ENCODE results near the gene CISD1. TPM values are rescaled to one million over a fixed set of nuclear protein-coding genes. Genes with fewer than 3 reads are reported as not detected.

The CISD1 gene
- total RNA-seq, 2 donors from 2014 or later, result 10.3 to 16.9 TPM

DNA sequence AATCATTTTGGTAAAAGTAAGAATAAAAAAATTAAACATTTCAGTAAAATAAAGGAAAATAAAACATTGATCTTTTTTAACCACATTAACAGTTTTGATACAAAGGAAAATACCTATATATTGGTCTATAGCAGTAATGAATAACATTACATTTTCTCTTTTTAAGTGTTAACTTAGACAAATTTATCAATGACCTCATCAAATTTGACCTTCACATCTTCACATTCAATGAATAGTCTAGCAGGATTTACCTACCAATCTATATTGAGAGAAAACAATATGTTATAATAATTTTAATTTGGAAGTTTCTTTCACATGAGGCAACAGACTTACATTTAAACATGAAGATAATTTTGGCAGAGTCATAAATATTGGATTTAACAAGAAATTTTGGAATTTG is 47.9 kb downstream of the CISD1 start:
- Histone ChIP-seq H3K4me1 (replicated peaks) (no peaks in the 10 kb centered on the region), H3K27me3 (replicated peaks; ENCODE audit: insufficient read depth) (no peaks in the 10 kb centered on the region), H3K4me3 (no peak overlapping the region), H3K36me3 (no peaks in the 10 kb centered on the region), H3K27ac (no peak overlapping the region), H3K9me3 (no peaks in the 10 kb centered on the region)
- no peak for TF ChIP-seq POLR2AphosphoS5 (IDR thresholded peaks at IDR 0.05)
- no peak for TF ChIP-seq POLR2A (IDR thresholded peaks at IDR 0.05)
- TF ChIP-seq, protein P1, sequence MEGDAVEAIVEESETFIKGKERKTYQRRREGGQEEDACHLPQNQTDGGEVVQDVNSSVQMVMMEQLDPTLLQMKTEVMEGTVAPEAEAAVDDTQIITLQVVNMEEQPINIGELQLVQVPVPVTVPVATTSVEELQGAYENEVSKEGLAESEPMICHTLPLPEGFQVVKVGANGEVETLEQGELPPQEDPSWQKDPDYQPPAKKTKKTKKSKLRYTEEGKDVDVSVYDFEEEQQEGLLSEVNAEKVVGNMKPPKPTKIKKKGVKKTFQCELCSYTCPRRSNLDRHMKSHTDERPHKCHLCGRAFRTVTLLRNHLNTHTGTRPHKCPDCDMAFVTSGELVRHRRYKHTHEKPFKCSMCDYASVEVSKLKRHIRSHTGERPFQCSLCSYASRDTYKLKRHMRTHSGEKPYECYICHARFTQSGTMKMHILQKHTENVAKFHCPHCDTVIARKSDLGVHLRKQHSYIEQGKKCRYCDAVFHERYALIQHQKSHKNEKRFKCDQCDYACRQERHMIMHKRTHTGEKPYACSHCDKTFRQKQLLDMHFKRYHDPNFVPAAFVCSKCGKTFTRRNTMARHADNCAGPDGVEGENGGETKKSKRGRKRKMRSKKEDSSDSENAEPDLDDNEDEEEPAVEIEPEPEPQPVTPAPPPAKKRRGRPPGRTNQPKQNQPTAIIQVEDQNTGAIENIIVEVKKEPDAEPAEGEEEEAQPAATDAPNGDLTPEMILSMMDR (IDR thresholded peaks at IDR 0.05), result no peak
- intact Hi-C loops (cut with DNase I), result no loop called here
- no peak for DNase-seq (ENCODE audit: low spot score)

DNA sequence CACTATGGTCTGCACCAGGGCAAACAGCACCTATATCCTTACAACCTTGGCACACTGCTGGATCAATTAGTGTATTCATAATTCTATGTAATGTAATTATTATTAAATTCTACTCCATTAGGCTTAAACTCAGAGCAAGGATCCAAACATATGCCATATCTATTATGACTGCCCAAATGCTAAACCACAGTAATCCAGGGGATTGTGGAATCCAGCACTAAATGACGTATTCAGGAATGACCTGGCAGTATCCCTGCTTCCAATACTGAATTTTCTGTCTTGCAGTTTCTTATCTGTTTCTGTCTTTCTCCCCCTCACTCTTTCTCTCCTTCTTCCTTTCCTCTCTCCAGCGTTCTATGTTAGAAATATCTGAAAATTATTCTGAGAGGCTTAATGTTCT is 49.4 kb downstream of the CISD1 start:
- no peaks in the 10 kb centered on the region for H3K27me3 ChIP-seq (replicated peaks; ENCODE audit: insufficient read depth)
- no peaks in the 10 kb centered on the region for H3K36me3 ChIP-seq
- H3K4me3 ChIP-seq, result no peak overlapping the region
- TF ChIP-seq, protein P1 (IDR thresholded peaks at IDR 0.05), result no peak
- TF ChIP-seq POLR2AphosphoS5 (IDR thresholded peaks at IDR 0.05) (no peak), POLR2A (IDR thresholded peaks at IDR 0.05) (no peak)
- WGBS, result 65% methylated on average over 2 of the region's 2 CpGs
- no peak for DNase-seq (ENCODE audit: low spot score)
- intact Hi-C loops (cut with DNase I), result no loop called here
- no peak overlapping the region for H3K27ac ChIP-seq
- no peaks in the 10 kb centered on the region for H3K9me3 ChIP-seq
- H3K4me1 ChIP-seq (replicated peaks), result no peaks in the 10 kb centered on the region

DNA sequence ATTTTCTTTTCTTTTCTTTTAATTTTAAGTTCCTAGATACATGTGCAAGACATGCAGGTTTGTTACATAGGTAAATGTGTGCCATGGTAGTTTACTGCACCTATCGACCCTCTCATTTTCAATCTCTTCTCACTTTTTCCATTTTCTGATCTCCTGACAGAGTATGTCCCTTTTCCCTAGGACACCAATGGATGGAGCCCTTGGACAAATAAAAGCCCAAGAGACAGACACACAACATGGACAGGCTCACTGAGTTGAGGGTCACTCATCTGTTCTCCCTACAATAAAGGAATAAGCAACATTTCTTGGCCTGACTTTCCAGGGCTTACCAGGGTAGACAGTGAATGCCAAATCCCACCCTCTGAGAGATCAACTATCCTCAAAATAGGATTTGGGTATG is 50.6 kb downstream of the CISD1 start:
- DNase-seq (ENCODE audit: low spot score), result no peak
- Histone ChIP-seq H3K36me3 (no peaks in the 10 kb centered on the region), H3K4me1 (replicated peaks) (no peaks in the 10 kb centered on the region), H3K27me3 (replicated peaks; ENCODE audit: insufficient read depth) (no peaks in the 10 kb centered on the region), H3K27ac (no peak overlapping the region), H3K4me3 (no peak overlapping the region), H3K9me3 (no peaks in the 10 kb centered on the region)
- 97% methylated on average over 1 of the region's 1 CpG for WGBS
- no peak for TF ChIP-seq POLR2A (IDR thresholded peaks at IDR 0.05)
- TF ChIP-seq, protein P1 (IDR thresholded peaks at IDR 0.05), result no peak
- no peak for TF ChIP-seq POLR2AphosphoS5 (IDR thresholded peaks at IDR 0.05)
- intact Hi-C loops (cut with DNase I), result no loop called here

DNA sequence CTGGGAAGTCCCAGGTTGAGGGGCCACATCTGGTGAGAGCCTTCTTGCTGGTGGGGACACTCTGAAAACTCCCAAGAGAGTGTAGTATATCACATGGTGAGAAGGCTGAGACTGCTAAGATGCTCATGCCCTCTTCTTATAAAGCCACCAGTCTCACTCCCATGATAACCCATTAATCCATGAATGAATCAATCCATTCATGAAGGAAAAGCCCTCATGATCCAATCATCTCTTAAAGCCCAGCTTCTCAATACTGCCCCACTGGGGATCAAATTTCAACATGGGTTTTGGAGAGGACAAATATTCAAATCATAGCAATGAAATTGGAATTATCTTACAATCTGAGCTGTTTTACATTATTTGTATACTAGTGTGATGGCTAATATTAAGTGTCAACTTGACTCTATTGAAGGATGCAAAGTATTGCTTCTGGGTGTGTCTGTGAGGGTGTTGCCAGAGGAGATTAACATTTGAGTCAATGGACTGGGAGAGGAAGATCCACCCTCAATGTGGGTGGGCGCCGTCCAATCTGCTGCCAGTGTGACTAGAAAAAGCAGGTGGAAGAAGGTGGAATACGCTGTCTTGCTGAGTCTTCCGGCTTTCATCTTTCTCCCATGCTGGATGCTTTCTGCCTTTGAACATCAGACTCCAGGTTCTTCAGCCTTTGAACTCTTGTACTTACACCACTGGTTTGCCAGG is 51.5 kb downstream of the CISD1 start:
- DNase-seq (ENCODE audit: low spot score), result no peak
- no peaks in the 10 kb centered on the region for H3K4me1 ChIP-seq (replicated peaks)
- intact Hi-C loops (cut with DNase I), result no loop called here
- H3K36me3 ChIP-seq, result no peaks in the 10 kb centered on the region
- no peaks in the 10 kb centered on the region for H3K9me3 ChIP-seq
- 96% methylated on average over 4 of the region's 4 CpGs for WGBS
- H3K4me3 ChIP-seq, result no peak overlapping the region
- no peaks in the 10 kb centered on the region for H3K27me3 ChIP-seq (replicated peaks; ENCODE audit: insufficient read depth)
- TF ChIP-seq POLR2AphosphoS5 (IDR thresholded peaks at IDR 0.05) (no peak), POLR2A (IDR thresholded peaks at IDR 0.05) (no peak)
- TF ChIP-seq, protein P1 (IDR thresholded peaks at IDR 0.05), result no peak
- no peak overlapping the region for H3K27ac ChIP-seq
